ENCODE measurements around the gene USP24. TPM values are rescaled to one million over a fixed set of nuclear protein-coding genes. Genes with fewer than 3 reads are reported as not detected.
"Not testable (repeated sequence)": the region's sequence is repeated elsewhere in the genome, so short reads cannot be mapped to it uniquely, and the experiment has no call there.

Gene USP24
- total RNA-seq, 1 donor, result 44.0 TPM

GRCh38 chr1:55124470-55124869 lies 90.7 kb downstream of the USP24 start:
- H3K4me3 ChIP-seq (ENCODE audit: low read depth, low read length), result no peak overlapping the region
- DNase-seq (ENCODE audit: low read depth), result no peak
- no peak for TF ChIP-seq CTCF (IDR thresholded peaks at IDR 0.05; ENCODE audit: insufficient read depth, low read depth, low read length)

GRCh38 chr1:55120538-55120937 lies 94.6 kb downstream of the USP24 start:
- no peak overlapping the region for H3K4me3 ChIP-seq (ENCODE audit: low read depth, low read length)
- DNase-seq (ENCODE audit: low read depth), result no peak
- no peak for TF ChIP-seq CTCF (IDR thresholded peaks at IDR 0.05; ENCODE audit: insufficient read depth, low read depth, low read length)

- TF ChIP-seq CTCF (IDR thresholded peaks at IDR 0.05; ENCODE audit: insufficient read depth, low read depth, low read length), result no peak
- H3K4me3 ChIP-seq (ENCODE audit: low read depth, low read length), result no peak overlapping the region
- DNase-seq (ENCODE audit: low read depth), result no peak
Observed at GRCh38 chr1:55118651-55119329, 96.4 kb downstream of the USP24 start.

- no peak for TF ChIP-seq CTCF (IDR thresholded peaks at IDR 0.05; ENCODE audit: insufficient read depth, low read depth, low read length)
- no peak overlapping the region for H3K4me3 ChIP-seq (ENCODE audit: low read depth, low read length)
- DNase-seq (ENCODE audit: low read depth), result no peak
Observed at GRCh38 chr1:55117941-55118340, 97.2 kb downstream of the USP24 start.

DNA sequence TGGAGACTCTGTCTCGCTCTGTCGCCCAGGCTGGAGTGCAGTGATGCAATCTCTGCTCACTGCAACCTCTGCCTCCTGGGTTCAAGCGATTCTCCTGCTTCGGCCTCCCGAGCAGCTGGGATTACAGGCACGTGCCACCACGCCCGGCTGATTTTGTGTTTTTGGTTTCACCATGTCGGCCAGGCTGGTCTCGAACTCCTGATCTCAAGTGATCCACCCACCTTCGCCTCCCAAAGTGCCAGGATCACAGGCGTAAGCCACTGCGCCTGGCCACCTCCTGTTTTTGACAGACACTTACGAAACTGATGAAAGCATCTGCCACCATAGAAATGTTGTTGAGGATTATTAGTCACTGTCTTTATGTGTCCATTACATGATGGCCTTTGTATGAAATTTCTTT lies 106.2 kb downstream of the USP24 start:
- DNase-seq (ENCODE audit: low read depth); H3K4me3 ChIP-seq (ENCODE audit: low read depth, low read length): not testable (repeated sequence)

DNA sequence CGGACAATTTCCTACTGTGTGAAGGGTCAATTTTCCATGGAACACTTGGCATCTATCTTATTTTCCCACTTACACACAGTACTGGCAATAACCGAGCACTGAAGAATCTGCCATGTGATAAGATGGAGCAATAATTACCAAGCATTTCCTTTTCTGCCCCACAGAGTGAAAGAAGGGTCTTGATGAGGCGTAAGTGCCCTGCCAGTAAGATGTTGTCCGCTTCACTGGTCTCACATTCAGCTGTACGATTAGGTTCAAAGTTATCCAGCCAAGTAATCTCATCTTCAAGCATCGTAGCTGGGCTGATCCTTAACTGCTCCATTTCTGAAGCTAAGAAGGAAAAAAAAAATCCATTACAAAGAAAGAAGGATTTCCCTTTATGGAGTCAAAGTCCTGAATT lies 108.1 kb downstream of the USP24 start:
- H3K4me3 ChIP-seq (ENCODE audit: low read depth, low read length), result no peak overlapping the region
- TF ChIP-seq CTCF (IDR thresholded peaks at IDR 0.05; ENCODE audit: insufficient read depth, low read depth, low read length), result no peak
- DNase-seq (ENCODE audit: low read depth), result no peak

DNA sequence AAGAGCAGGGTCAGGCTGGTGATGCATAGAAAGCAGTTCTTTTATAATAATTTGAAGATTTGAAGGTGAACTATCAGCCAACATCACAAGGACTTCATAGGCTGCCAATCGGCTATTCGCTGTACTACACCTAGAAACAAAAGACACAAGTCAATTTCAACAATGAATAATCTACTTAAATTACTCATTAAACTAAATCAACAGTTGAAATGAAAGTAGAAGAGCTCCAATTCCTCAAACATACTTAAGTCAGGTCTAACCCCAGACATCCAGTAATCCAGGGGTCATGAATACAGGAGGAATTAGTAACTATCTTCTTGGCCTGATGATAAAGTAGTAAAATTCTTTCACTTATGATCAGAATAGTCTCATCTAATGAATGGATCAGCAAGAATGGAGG lies 111.3 kb downstream of the USP24 start:
- no peak for TF ChIP-seq CTCF (IDR thresholded peaks at IDR 0.05; ENCODE audit: insufficient read depth, low read depth, low read length)
- no peak for DNase-seq (ENCODE audit: low read depth)

More for the DNA sequence above, 111.3 kb downstream of the USP24 start:
- H3K4me3 ChIP-seq (ENCODE audit: low read depth, low read length), result no peak overlapping the region
